PC-9 (cell line): ENCODE data around the gene OR6F1. TPM values are rescaled to one million over a fixed set of nuclear protein-coding genes. Genes with fewer than 3 reads are reported as not detected.
"Not testable (repeated sequence)": the region's sequence is repeated elsewhere in the genome, so short reads cannot be mapped to it uniquely, and the experiment has no call there.

Source experiments
- Bru-seq: library from RNA; stranded (reverse); fragments of 400-500 nt; gene quantifications from one replicate; lab custom pipeline; 2021; lab: Mats Ljungman, UMichigan
- BruChase-seq, 2 experiments: library from RNA; stranded (reverse); fragments of 400-500 nt; gene quantifications; one replicate each; lab custom pipeline; 2021; lab: Mats Ljungman, UMichigan
- BruUV-seq: library from RNA; stranded (reverse); fragments of 400-500 nt; replicated peaks from 2 replicates; lab custom pipeline; 2021; lab: Mats Ljungman, UMichigan
- CTCF ChIA-PET: fragments of 300-600 bp; sonication (Branson Sonifier 250); formaldehyde crosslinking; loops from one replicate; lab custom pipeline; 2022; ENCODE audit warnings: antibody characterized with exemption; lab: Charles Lee
- POLR2A ChIA-PET: fragments of 300-600 bp; sonication (Branson Sonifier 250); formaldehyde crosslinking; loops from one replicate; lab custom pipeline; 2022; ENCODE audit warnings: antibody characterized with exemption; ENCODE audit not compliant: unreplicated experiment; lab: Charles Lee
- DNase-seq, 2 experiments: peaks; one replicate each; pipeline versions ENCODE4 v3.0.0 to v3.0.0-alpha.2; 2015 to 2022; ENCODE audit warnings: mixed read lengths in 1 of 2
- H2AFZ ChIP-seq: fragments of 200-600 bp; sonication (generic); 2 replicates; pipeline ENCODE4 v1.8.1; 2017; ENCODE audit warnings: antibody characterized with exemption
- H3F3A ChIP-seq: fragments of 200-600 bp; sonication (generic); 2 replicates; pipeline ENCODE4 v1.8.1; 2017; ENCODE audit warnings: antibody characterized with exemption, mild to moderate bottlenecking, low read depth; ENCODE audit not compliant: insufficient read depth
- H3K27ac ChIP-seq: fragments of 200-600 bp; sonication (generic); 2 replicates; pipeline ENCODE4 v1.6.1; 2016; ENCODE audit warnings: mixed run types
- H3K27me3 ChIP-seq: fragments of 200-600 bp; sonication (generic); 2 replicates; pipeline ENCODE4 v1.6.1; 2016; ENCODE audit warnings: low read depth, mixed run types; ENCODE audit not compliant: insufficient read depth
- H3K36me3 ChIP-seq: fragments of 200-600 bp; sonication (generic); 2 replicates; pipeline ENCODE4 v1.6.1; 2016; ENCODE audit warnings: low read depth, mixed run types
- H3K4me1 ChIP-seq: fragments of 200-600 bp; sonication (generic); replicated peaks from 2 replicates; pipeline ENCODE4 v1.6.1; 2016; ENCODE audit warnings: mixed run types; ENCODE audit not compliant: insufficient read depth
- H3K4me2 ChIP-seq: fragments of 200-600 bp; sonication (generic); 2 replicates; pipeline ENCODE4 v1.6.1; 2017; ENCODE audit warnings: mixed run types
- H3K4me3 ChIP-seq: fragments of 200-600 bp; sonication (generic); 2 replicates; pipeline ENCODE4 v1.6.1; 2016; ENCODE audit warnings: mixed run types
- H3K79me2 ChIP-seq: fragments of 200-600 bp; sonication (generic); 2 replicates; pipeline ENCODE4 v1.6.1; 2017; ENCODE audit warnings: low read depth, mixed run types
- H3K9me2 ChIP-seq: fragments of 200-600 bp; sonication (generic); 2 replicates; pipeline ENCODE4 v1.8.1; 2017; ENCODE audit warnings: mild to moderate bottlenecking; ENCODE audit not compliant: insufficient read depth
- H3K9me3 ChIP-seq: fragments of 200-600 bp; sonication (generic); 2 replicates; pipeline ENCODE4 v1.8.1; 2016; ENCODE audit warnings: low read depth; ENCODE audit not compliant: insufficient read depth
- H4K20me1 ChIP-seq: fragments of 200-600 bp; sonication (generic); 2 replicates; pipeline ENCODE4 v1.8.1; 2017; ENCODE audit not compliant: insufficient read depth
- CTCF ChIP-seq: fragments of 200-600 bp; sonication (generic); conservative IDR thresholded peaks from 2 replicates; pipeline ENCODE4 v1.6.1; 2017; ENCODE audit warnings: mixed run types, antibody characterized with exemption, mild to moderate bottlenecking, moderate library complexity
- EZH2 ChIP-seq: fragments of 200-600 bp; sonication (generic); IDR thresholded peaks from 2 replicates; pipeline ENCODE4 v1.8.0; 2017; ENCODE audit warnings: antibody characterized with exemption, low read depth
- intact Hi-C: fragments of 100-400 bp; cut with micrococcal nuclease; formaldehyde crosslinking; loops from one replicate; pipeline ENCODE4 v1.10.0; 2022; ENCODE audit not compliant: unreplicated experiment
- long read RNA-seq: library from polyadenylated mRNA; stranded (forward); transcript quantifications from one replicate; pipeline ENCODE4 v2.0.0, GENCODE V29; 2022
- total RNA-seq: library from RNA; stranded (reverse); gene quantifications from 2 replicates; pipeline ENCODE4 v1.2.3, GENCODE V29; 2021

Gene OR6F1
- total RNA-seq (not detected in 2 replicates), Bru-seq, nascent RNA (not detected), BruChase-seq, experiment 1, labeled RNA remaining after a 2-hour chase (not detected), BruChase-seq, experiment 2, labeled RNA remaining after a 6-hour chase (not detected)
- long read RNA-seq: 0 reads

GRCh38 chr1:247716546-247716945, at the start of gene OR6F1:
TSS of gene OR6F1 (minus strand) at chr1:247716646. CDS start at chr1:247712755, 3,891 bp downstream.
- no peaks in the 10 kb centered on the region for H3K36me3 ChIP-seq
- no peak for TF ChIP-seq EZH2
- no peaks in the 10 kb centered on the region for H3F3A ChIP-seq
- H3K27me3 ChIP-seq: no peaks in the 10 kb centered on the region
- no peak within 1 kb of the TSS for H3K4me3 ChIP-seq
- BruUV-seq: no TSS peak
- ChIA-PET CTCF (no interaction called here), POLR2A (no interaction called here)
- no peaks in the 10 kb centered on the region for H3K4me1 ChIP-seq
- H3K9me2 ChIP-seq: no peaks in the 10 kb centered on the region
- no peaks in the 10 kb centered on the region for H3K9me3 ChIP-seq
- no peak within 1 kb of the TSS for H3K27ac ChIP-seq
- H4K20me1 ChIP-seq: no peaks in the 10 kb centered on the region
- no peak within 1 kb of the TSS for H2AFZ ChIP-seq
- DNase-seq: no peak
- H3K4me2 ChIP-seq: no peak within 1 kb of the TSS
- no peaks in the 10 kb centered on the region for H3K79me2 ChIP-seq
- intact Hi-C loops: no loop called here

- Histone ChIP-seq H4K20me1 (no peaks in the 10 kb centered on the region), H2AFZ (no peak within 1 kb of the TSS), H3K27me3 (no peaks in the 10 kb centered on the region), H3K27ac (no peak within 1 kb of the TSS), H3F3A (no peaks in the 10 kb centered on the region), H3K36me3 (no peaks in the 10 kb centered on the region), H3K9me2 (no peaks in the 10 kb centered on the region), H3K9me3 (no peaks in the 10 kb centered on the region), H3K4me1 (no peaks in the 10 kb centered on the region), H3K4me2 (no peak within 1 kb of the TSS), H3K4me3 (no peak within 1 kb of the TSS), H3K79me2 (no peaks in the 10 kb centered on the region)
- POLR2A ChIA-PET: no interaction called here
- intact Hi-C loops: no loop called here
- CTCF ChIA-PET: no interaction called here
- no TSS peak for BruUV-seq
- no peak for TF ChIP-seq EZH2
- no peak for TF ChIP-seq CTCF
- no peak for DNase-seq
Measured at GRCh38 chr1:247760456-247760855, 44.0 kb upstream of the OR6F1 start, which contains the start of gene OR1C1. TSS of gene OR1C1 (minus strand) at chr1:247760556. CDS start at chr1:247758406, 2,150 bp downstream.

- intact Hi-C loops, POLR2A ChIA-PET, H3K27ac ChIP-seq, H2AFZ ChIP-seq, DNase-seq, H3K27me3 ChIP-seq, H3F3A ChIP-seq, H3K9me3 ChIP-seq, CTCF ChIA-PET, H3K4me2 ChIP-seq, H3K79me2 ChIP-seq, BruUV-seq, H3K4me3 ChIP-seq, H4K20me1 ChIP-seq, H3K4me1 ChIP-seq, H3K36me3 ChIP-seq, H3K9me2 ChIP-seq: not testable (repeated sequence)
Measured at GRCh38 chr1:247754311-247754710, 37.9 kb upstream of the OR6F1 start.

- Histone ChIP-seq H3K9me3 (no peaks in the 10 kb centered on the region), H3F3A (no peaks in the 10 kb centered on the region), H3K9me2 (no peaks in the 10 kb centered on the region; the same call in 1 of the 2 replicates), H3K27ac (no peak overlapping the region), H3K4me3 (no peak overlapping the region), H3K4me1 (no peaks in the 10 kb centered on the region), H3K27me3 (no peaks in the 10 kb centered on the region), H3K36me3 (no peaks in the 10 kb centered on the region), H3K79me2 (no peaks in the 10 kb centered on the region), H4K20me1 (no peaks in the 10 kb centered on the region), H2AFZ (no peak overlapping the region), H3K4me2 (no peak overlapping the region)
- no TSS peak for BruUV-seq
- intact Hi-C loops: no loop called here
- TF ChIP-seq CTCF (no peak), EZH2 (no peak)
- ChIA-PET CTCF (no interaction called here), POLR2A (no interaction called here)
- no peak for DNase-seq
Measured at GRCh38 chr1:247749870-247750269, 33.4 kb upstream of the OR6F1 start.
